Colonic mucosa (tissue), 4 donors: Measurements from ENCODE around the gene OBP2B. TPM values are rescaled to one million over a fixed set of nuclear protein-coding genes. Genes with fewer than 3 reads are reported as not detected.
"Not testable (repeated sequence)": the region's sequence is repeated elsewhere in the genome, so short reads cannot be mapped to it uniquely, and the experiment has no call there.

Experiments used
- DNase-seq: peaks from one replicate; pipeline ENCODE4 v3.0.0-alpha.2; 2020
- H3K27ac ChIP-seq: fragments of 200-600 bp; one replicate; pipeline ENCODE4 v1.8.0; 2021
- H3K27me3 ChIP-seq: fragments of 200-600 bp; one replicate; pipeline ENCODE4 v1.8.0; 2021
- H3K36me3 ChIP-seq: fragments of 200-600 bp; one replicate; pipeline ENCODE4 v1.8.0; 2021
- H3K4me1 ChIP-seq: fragments of 200-600 bp; one replicate; pipeline ENCODE4 v1.8.0; 2021; ENCODE audit warnings: mild to moderate bottlenecking
- H3K4me3 ChIP-seq: fragments of 200-600 bp; one replicate; pipeline ENCODE4 v1.8.0; 2021
- H3K9ac ChIP-seq, 2 donors: one replicate each; pipeline ENCODE4 v1.7.0; 2013; ENCODE audit warnings: control low read depth in 2 of 2, low read depth in 2 of 2, low read length in 2 of 2
- H3K9me3 ChIP-seq: fragments of 200-600 bp; one replicate; pipeline ENCODE4 v1.8.0; 2021
- CTCF ChIP-seq: fragments of 200-600 bp; IDR thresholded peaks from one replicate; pipeline ENCODE4 v1.8.0; 2022; ENCODE audit warnings: antibody characterized with exemption, mild to moderate bottlenecking
- intact Hi-C: fragments of 100-400 bp; cut with DNase I; formaldehyde crosslinking; loops from one replicate; pipeline ENCODE4 v1.14.1; 2022
- total RNA-seq, 2 donors: library from RNA; stranded (reverse); fragmentation: NEBNext Ultra II Directional in 1 of 2; extraction: Animal tissue kit (Norgen Biotek cat#: 25700) in 1 of 2; gene quantifications; one replicate each; pipeline ENCODE4 v1.2.1, GENCODE V29; 2021
- donor health status: healthy.
- donor health status: DM: no; HTN: no; CAD: no.
- donor health status: DM: no; HTN: no; CAD: no.

Gene OBP2B
- total RNA-seq, 2 donors from 2014 or later, result not detected

- no peak for TF ChIP-seq CTCF
- no peaks in the 10 kb centered on the region for H3K9me3 ChIP-seq
- DNase-seq, result no peak
- no peak overlapping the region for H3K9ac ChIP-seq
- no peaks in the 10 kb centered on the region for H3K27me3 ChIP-seq
- no peak overlapping the region for H3K27ac ChIP-seq
- no peaks in the 10 kb centered on the region for H3K36me3 ChIP-seq
- no peak overlapping the region for H3K4me3 ChIP-seq
- H3K4me1 ChIP-seq, result peaks cover 4% of the 10 kb centered on the region
- intact Hi-C loops, result loop anchor here (10.0 kb wide), 1 partner anchor 91 kb away; no protein-coding TSS in a partner anchor
Observed at GRCh38 chr9:133233681-133234432, 24.8 kb upstream of the OBP2B start.

GRCh38 chr9:133231934-133232568 lies 23.0 kb upstream of the OBP2B start:
- not testable (repeated sequence) for H3K27ac ChIP-seq, H3K27me3 ChIP-seq, H3K4me1 ChIP-seq, H3K9me3 ChIP-seq, H3K4me3 ChIP-seq, H3K36me3 ChIP-seq, DNase-seq
- peak overlapping the region in 1 of 2 donors; percentile 44 for H3K9ac ChIP-seq
- intact Hi-C loops, result loop anchor here (10.0 kb wide), 1 partner anchor 93 kb away; no protein-coding TSS in a partner anchor

GRCh38 chr9:133230514-133230913 lies 21.5 kb upstream of the OBP2B start:
- DNase-seq, H3K9me3 ChIP-seq, H3K27me3 ChIP-seq, H3K9ac ChIP-seq, H3K36me3 ChIP-seq, H3K4me1 ChIP-seq, H3K4me3 ChIP-seq, H3K27ac ChIP-seq: not testable (repeated sequence)
- intact Hi-C loops, result loop anchor here (10.0 kb wide), 1 partner anchor 94 kb away; no protein-coding TSS in a partner anchor

GRCh38 chr9:133230093-133230492 lies 21.0 kb upstream of the OBP2B start:
- intact Hi-C loops, result loop anchor here (10.0 kb wide), 1 partner anchor 95 kb away; no protein-coding TSS in a partner anchor
- Histone ChIP-seq H3K36me3 (no peaks in the 10 kb centered on the region), H3K27ac (no peak overlapping the region), H3K9me3 (no peaks in the 10 kb centered on the region), H3K4me1 (no peaks in the 10 kb centered on the region), H3K27me3 (no peaks in the 10 kb centered on the region), H3K4me3 (no peak overlapping the region), H3K9ac (no peak overlapping the region)
- DNase-seq, result no peak
- TF ChIP-seq CTCF, result no peak

GRCh38 chr9:133228474-133229193 lies 19.6 kb upstream of the OBP2B start:
- H3K9ac ChIP-seq, H3K27me3 ChIP-seq, intact Hi-C loops, H3K9me3 ChIP-seq, H3K4me1 ChIP-seq, H3K4me3 ChIP-seq, H3K27ac ChIP-seq, DNase-seq, H3K36me3 ChIP-seq: not testable (repeated sequence)

- intact Hi-C loops, H3K4me3 ChIP-seq, H3K9me3 ChIP-seq, H3K9ac ChIP-seq, H3K36me3 ChIP-seq, H3K27ac ChIP-seq, DNase-seq, H3K27me3 ChIP-seq, H3K4me1 ChIP-seq: not testable (repeated sequence)
Observed at GRCh38 chr9:133227996-133228395, 18.9 kb upstream of the OBP2B start.

GRCh38 chr9:133227242-133227860 lies 18.3 kb upstream of the OBP2B start:
- no peaks in the 10 kb centered on the region for H3K9me3 ChIP-seq
- H3K27ac ChIP-seq, result no peak overlapping the region
- no peak overlapping the region for H3K9ac ChIP-seq
- no peak for TF ChIP-seq CTCF
- no peaks in the 10 kb centered on the region for H3K4me1 ChIP-seq
- DNase-seq, result no peak
- H3K4me3 ChIP-seq, result no peak overlapping the region
- H3K36me3 ChIP-seq, result no peaks in the 10 kb centered on the region
- intact Hi-C loops, result no loop called here
- H3K27me3 ChIP-seq, result no peaks in the 10 kb centered on the region
